Tibial nerve (tissue), 4 donors: ENCODE measurements around the gene KIF17. TPM values are rescaled to one million over a fixed set of nuclear protein-coding genes. Genes with fewer than 3 reads are reported as not detected.

ENCODE experiments used
- DNase-seq, 2 donors: peaks; one replicate each; pipeline ENCODE4 v3.0.0-alpha.2; 2019; ENCODE audit warnings: low spot score in 2 of 2
- H3K27ac ChIP-seq, 4 donors: fragments of 200-600 bp; sonication (generic) in 3 of 4; one replicate each; pipeline ENCODE4 v1.5.1; 2017 to 2019; ENCODE audit warnings: mild to moderate bottlenecking in 1 of 4
- H3K27me3 ChIP-seq, 2 donors: fragments of 200-600 bp; sonication (generic) in 1 of 2; one replicate each; pipeline versions ENCODE4 v1.5.1 to v1.6.0; 2017 to 2019
- H3K36me3 ChIP-seq, 3 donors: fragments of 200-600 bp; sonication (generic); one replicate each; pipeline ENCODE4 v1.5.1; 2018 to 2019
- H3K4me1 ChIP-seq, 4 donors: fragments of 200-600 bp; sonication (generic) in 3 of 4; one replicate each; pipeline ENCODE4 v1.5.1; 2017 to 2019
- H3K4me3 ChIP-seq, 4 donors: fragments of 200-600 bp; sonication (generic) in 3 of 4; one replicate each; pipeline ENCODE4 v1.5.1; 2017 to 2019; ENCODE audit warnings: mild to moderate bottlenecking in 1 of 4, moderate library complexity in 1 of 4
- H3K9me3 ChIP-seq, 4 donors: fragments of 200-600 bp; sonication (generic) in 3 of 4; one replicate each; pipeline ENCODE4 v1.5.1; 2017 to 2019
- CTCF ChIP-seq, 5 experiments: fragments of 200-600 bp in 3 of 5; fragments of 450-650 bp in 2 of 5; sonication (generic) in 3 of 5; IDR thresholded peaks; one replicate each; pipeline ENCODE4 v1.5.1; 2016 to 2019; ENCODE audit warnings: antibody characterized with exemption in 5 of 5, mild to moderate bottlenecking in 3 of 5, moderate library complexity in 2 of 5
- EP300 ChIP-seq, 2 donors: sonication (generic); formaldehyde crosslinking; IDR thresholded peaks; one replicate each; pipeline ENCODE4 v1.6.1; 2017; ENCODE audit warnings: antibody characterized with exemption in 2 of 2, mild to moderate bottlenecking in 1 of 2
- POLR2A ChIP-seq, 2 donors: fragments of 450-650 bp; IDR thresholded peaks; one replicate each; pipeline ENCODE4 v1.6.1; 2017; ENCODE audit warnings: antibody characterized with exemption in 2 of 2, mild to moderate bottlenecking in 2 of 2, moderate library complexity in 2 of 2
- WGBS, 2 donors: methylation state at CpG; one replicate each; pipeline ENCODE4 v1.1.5; 2018; 5-methylcytosine and 5-hydroxymethylcytosine counted together
- total RNA-seq, 4 donors: library from RNA; depleted of rRNA; stranded (reverse); fragments of >200 nt; gene quantifications; one replicate each; pipeline ENCODE4 v1.1.0, GENCODE V29; 2016

The KIF17 gene
- total RNA-seq, 4 donors from 2014 or later, result 0.59 to 4.2 (median 3.3) TPM

- Histone ChIP-seq H3K4me3 (no peak overlapping the region), H3K27ac (peak overlapping the region in 3 of 4 donors; percentile 32 to 70 (median 43)), H3K27me3 (no peaks in the 10 kb centered on the region), H3K36me3 (no peaks in the 10 kb centered on the region), H3K9me3 (no peaks in the 10 kb centered on the region), H3K4me1 (peaks cover 0 to 13% (median 0%) of the 10 kb centered on the region in 4 donors)
- no peak for TF ChIP-seq CTCF (IDR thresholded peaks at IDR 0.05)
- no peak for TF ChIP-seq POLR2A (IDR thresholded peaks at IDR 0.05)
- TF ChIP-seq EP300 (IDR thresholded peaks at IDR 0.05), result no peak
- WGBS, 2 donors, result 70 to 75% methylated on average over 12 of the region's 12 CpGs
- DNase-seq, result no peak
These were observed 32.1 kb downstream of the KIF17 start for GRCh38 chr1:20685741-20686140.

GRCh38 chr1:20685099-20685662 lies 32.6 kb downstream of the KIF17 start:
- Histone ChIP-seq H3K27ac (peak overlapping the region in 3 of 4 donors; percentile 32 to 70 (median 43)), H3K27me3 (no peaks in the 10 kb centered on the region), H3K36me3 (no peaks in the 10 kb centered on the region), H3K9me3 (no peaks in the 10 kb centered on the region), H3K4me1 (peaks cover 0 to 13% (median 0%) of the 10 kb centered on the region in 4 donors), H3K4me3 (peak overlapping the region in 1 of 4 donors; percentile 29)
- TF ChIP-seq CTCF (IDR thresholded peaks at IDR 0.05) (no peak), EP300 (IDR thresholded peaks at IDR 0.05) (peak; percentile 41 to 48), POLR2A (IDR thresholded peaks at IDR 0.05) (no peak)
- DNase-seq, result peak in 1 of 2 donors; percentile 20
- WGBS, 2 donors, result 53 to 71% methylated on average over 20 to 21 of the region's 21 CpGs

GRCh38 chr1:20684651-20685050 lies 33.2 kb downstream of the KIF17 start:
- no peak for TF ChIP-seq CTCF (IDR thresholded peaks at IDR 0.05)
- no peak for TF ChIP-seq EP300 (IDR thresholded peaks at IDR 0.05)
- no peak for DNase-seq

GRCh38 chr1:20684050-20684620 lies 33.7 kb downstream of the KIF17 start:
- H3K9me3 ChIP-seq, result no peaks in the 10 kb centered on the region
- H3K4me1 ChIP-seq, result peaks cover 0 to 13% (median 0%) of the 10 kb centered on the region in 4 donors
- H3K27me3 ChIP-seq, result no peaks in the 10 kb centered on the region
- peak overlapping the region in 1 of 4 donors; percentile 70 for H3K27ac ChIP-seq
- H3K36me3 ChIP-seq, result no peaks in the 10 kb centered on the region
- WGBS, 2 donors, result 59 to 62% methylated on average over 12 of the region's 13 CpGs
- TF ChIP-seq EP300 (IDR thresholded peaks at IDR 0.05) (no peak), POLR2A (IDR thresholded peaks at IDR 0.05) (no peak), CTCF (IDR thresholded peaks at IDR 0.05) (no peak)
- H3K4me3 ChIP-seq, result peak overlapping the region in 1 of 4 donors; percentile 29
- no peak for DNase-seq

More at GRCh38 chr1:20684651-20685050, 33.2 kb downstream of the KIF17 start:
- Histone ChIP-seq H3K9me3 (no peaks in the 10 kb centered on the region), H3K4me3 (peak overlapping the region in 1 of 4 donors; percentile 29), H3K36me3 (no peaks in the 10 kb centered on the region), H3K27ac (peak overlapping the region in 2 of 4 donors; percentile 32 to 70), H3K27me3 (no peaks in the 10 kb centered on the region), H3K4me1 (peaks cover 0 to 13% (median 0%) of the 10 kb centered on the region in 4 donors)
- WGBS, 2 donors, result 80 to 89% methylated on average over 10 to 12 of the region's 14 CpGs

- 88 to 90% methylated on average over 10 of the region's 10 CpGs for WGBS, 2 donors
- H3K36me3 ChIP-seq, result no peaks in the 10 kb centered on the region
- H3K4me1 ChIP-seq, result peaks cover 0 to 13% (median 0%) of the 10 kb centered on the region in 4 donors
- H3K27ac ChIP-seq, result no peak overlapping the region
- H3K9me3 ChIP-seq, result no peaks in the 10 kb centered on the region
- DNase-seq, result no peak
- no peak overlapping the region for H3K4me3 ChIP-seq
- H3K27me3 ChIP-seq, result no peaks in the 10 kb centered on the region
- TF ChIP-seq POLR2A (IDR thresholded peaks at IDR 0.05) (no peak), EP300 (IDR thresholded peaks at IDR 0.05) (no peak)
These were observed 34.2 kb downstream of the KIF17 start for GRCh38 chr1:20683614-20684013.
